ENCODE results near the gene ARHGAP22.

ARHGAP22 gene

DNA sequence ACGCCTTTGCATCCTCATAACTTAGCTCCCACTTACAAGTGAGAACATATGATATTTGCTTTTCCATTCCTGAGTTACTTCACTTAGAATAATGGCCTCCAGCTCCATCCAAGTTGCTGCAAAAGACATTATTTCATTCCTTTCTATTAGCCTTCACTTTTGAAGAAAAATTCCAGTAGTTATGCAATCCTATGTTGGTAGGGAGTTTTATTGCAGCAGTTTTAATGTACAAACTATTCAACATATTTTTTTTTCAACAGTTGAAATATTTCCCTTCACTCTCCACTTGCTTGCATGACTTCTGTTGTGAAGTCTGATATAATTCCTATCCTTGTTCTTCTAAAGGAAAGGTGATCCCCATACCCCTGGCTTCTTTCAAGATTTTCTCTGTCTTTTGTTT is 27.3 kb upstream of the ARHGAP22 start:
- no peak for DNase-seq

- DNase-seq, result no peak
These were observed 23.2 kb upstream of the ARHGAP22 start for GRCh38 chr10:48627984-48628609.

GRCh38 chr10:48626986-48627731 is 22.3 kb upstream of the ARHGAP22 start:
- no peak for DNase-seq

GRCh38 chr10:48626447-48626846 is 21.6 kb upstream of the ARHGAP22 start:
- DNase-seq, result no peak

- DNase-seq, result no peak
These were observed 20.9 kb upstream of the ARHGAP22 start for GRCh38 chr10:48625826-48626134.

DNA sequence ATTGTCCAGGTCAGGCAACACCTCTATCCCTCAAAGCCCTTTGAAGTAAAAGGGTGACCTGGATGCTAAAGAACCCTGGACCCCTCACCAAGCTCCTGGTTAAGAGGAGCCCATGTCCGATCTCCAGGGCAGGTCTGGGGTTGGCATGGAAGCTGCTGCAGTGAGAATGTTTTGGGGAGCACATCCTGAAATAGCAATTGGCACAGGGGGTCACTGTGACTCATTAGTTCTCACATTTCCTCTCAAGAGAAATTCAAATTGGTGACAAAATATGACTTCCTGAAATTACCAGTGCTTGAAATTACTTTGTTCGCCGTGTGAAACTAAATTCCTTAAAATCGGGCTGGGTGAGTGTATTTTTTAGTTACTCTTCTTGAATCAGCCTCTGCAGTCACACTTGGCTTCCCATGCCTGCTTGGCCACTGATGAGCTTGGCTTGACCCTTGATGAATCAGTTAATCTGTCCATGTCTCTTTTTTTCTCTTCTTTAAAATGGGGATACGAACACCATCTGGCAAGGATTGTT is 18.8 kb upstream of the ARHGAP22 start:
- DNase-seq, result no peak

GRCh38 chr10:48623009-48623408 is 18.1 kb upstream of the ARHGAP22 start:
- no peak for DNase-seq

DNA sequence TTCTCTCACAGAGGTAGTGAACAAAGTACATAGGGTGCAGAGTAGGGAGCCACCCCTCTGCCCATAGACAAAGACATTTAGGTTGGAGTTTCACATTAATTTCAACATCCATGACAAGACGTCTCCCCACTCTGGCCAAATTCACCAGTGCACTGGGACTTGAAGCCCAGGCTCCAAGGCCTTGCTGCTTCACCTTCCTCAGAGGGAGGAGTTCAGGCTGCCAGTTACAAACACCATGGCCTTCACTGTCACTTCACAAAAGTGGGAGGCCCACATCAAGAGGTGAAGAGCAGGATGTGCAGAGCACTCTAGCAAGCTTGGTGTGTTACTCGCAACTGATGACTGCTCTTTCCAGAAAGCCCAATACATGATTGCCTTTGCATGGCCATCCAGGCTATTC is 15.8 kb upstream of the ARHGAP22 start:
- DNase-seq, result no peak

DNA sequence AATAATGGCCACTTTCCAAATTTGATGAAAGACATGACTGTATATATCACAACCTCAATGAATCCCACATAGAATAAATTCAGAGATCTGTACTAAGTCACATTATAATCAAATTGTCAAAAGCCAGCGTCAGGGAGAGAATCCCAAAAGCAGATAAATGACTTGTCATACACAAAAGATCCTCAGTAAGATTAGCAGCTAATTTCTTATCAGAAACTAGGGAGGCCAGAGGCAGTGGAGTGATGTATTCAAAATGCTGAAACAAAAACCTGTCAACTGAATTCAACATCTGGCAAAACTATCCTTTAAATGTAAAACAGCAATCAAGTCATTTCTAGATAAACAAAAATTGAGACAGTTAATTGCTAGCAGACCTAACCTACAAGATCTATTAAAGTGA is 11.6 kb upstream of the ARHGAP22 start:
- no peak for DNase-seq

GRCh38 chr10:48614481-48615390 is 9.9 kb upstream of the ARHGAP22 start:
- no peak for DNase-seq

- no peak for DNase-seq
These were observed 8.1 kb upstream of the ARHGAP22 start for GRCh38 chr10:48613016-48613415.

DNA sequence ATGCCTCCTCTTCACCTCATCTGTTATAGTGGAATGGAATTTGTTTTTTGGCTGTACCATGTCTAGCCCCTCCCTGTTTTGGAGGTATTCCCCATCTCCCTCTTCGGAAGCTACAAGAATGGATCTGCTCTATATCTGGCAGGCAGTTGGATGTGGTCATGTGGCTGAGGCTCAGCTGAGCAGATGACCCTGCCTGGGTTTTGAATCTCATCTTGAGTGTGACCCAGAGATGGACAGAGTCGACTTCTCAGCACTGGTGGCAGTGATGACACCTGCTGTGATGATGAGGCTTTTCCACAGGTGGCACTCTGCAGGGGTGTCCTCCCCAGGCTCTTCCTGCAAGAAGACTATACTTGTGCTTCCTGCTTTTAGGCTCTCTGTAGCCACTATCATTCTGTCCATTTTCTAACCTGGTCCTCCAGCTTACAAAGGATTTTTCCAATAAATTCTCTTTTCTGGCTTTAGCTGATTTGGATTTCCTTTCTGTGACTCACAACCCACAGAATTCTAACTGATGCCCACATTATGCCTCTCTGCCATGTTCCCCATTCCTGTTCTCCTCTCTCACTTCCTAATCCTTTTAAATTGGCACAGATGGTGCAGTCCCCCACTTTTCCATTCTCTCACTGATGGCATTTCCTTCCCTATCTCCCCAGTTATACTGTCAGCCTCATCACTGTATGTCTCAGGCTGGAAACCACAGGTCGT is 7.5 kb upstream of the ARHGAP22 start:
- DNase-seq, result no peak

DNA sequence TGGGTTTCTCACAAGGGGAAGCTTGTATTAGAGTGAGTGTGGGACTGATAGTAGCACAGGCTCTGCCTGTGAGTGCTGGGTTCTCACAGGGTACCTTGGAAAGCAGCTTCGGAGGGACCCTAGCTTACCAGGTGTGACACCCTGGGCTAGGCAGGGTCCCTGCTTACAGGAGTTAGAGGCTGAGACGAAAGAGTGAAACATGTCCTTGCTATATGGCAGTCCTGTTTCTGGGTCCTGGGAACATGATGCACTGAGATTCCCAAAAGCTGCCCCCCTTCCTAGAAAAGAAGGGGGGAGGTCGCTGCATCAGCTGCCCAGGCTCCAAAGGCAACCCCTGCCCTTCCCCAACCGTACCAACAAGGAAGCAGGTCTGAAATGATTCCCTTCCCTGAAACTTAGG is 6.3 kb upstream of the ARHGAP22 start:
- DNase-seq, result no peak

DNA sequence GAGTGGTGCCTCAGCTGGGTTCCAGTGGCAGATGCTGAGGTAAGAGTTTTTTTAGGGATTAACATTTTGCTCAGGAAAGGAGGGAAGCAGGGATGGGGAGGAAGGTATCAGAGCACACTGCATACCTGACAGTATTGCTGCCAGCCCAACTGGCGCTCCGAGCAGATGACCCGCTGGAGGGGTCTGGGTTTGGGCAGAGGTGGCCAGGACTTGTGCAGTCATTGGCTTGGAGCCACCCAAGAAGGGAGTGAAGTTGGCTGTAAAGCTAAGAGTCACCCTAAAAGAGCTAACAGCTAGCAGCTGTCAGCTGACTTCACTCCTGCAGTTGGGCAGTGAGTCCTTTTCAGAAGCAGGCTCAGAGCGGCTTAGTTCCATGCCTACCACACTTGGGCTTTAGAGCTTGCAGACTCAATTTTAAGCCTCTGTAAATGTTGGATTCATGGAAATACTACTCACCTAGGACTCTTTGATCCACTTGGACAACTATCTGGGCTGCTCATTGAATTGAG is 5.8 kb upstream of the ARHGAP22 start:
- DNase-seq, result no peak

GRCh38 chr10:48609899-48610584 is 5.2 kb upstream of the ARHGAP22 start:
- no peak for DNase-seq

DNA sequence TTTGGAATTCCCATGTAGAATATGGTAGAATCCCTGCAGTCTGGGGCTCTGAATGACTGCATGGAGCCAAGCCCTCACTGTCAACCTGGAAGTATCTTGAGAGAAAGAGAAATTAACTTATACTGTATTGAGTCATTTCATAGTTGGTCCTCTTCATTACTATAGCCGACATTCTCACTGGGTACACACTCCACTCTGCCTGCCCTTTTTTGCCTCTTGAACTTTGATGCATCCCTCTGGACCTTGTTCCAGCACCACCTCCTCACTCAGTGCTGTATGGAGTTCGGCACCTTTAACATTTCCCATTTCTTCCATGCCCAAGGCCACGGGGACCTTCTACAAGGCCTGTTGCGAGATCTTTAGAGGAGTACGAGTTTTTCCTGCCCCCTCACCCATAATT is 4.6 kb upstream of the ARHGAP22 start:
- no peak for DNase-seq

- DNase-seq, result no peak
These were observed 4.1 kb upstream of the ARHGAP22 start for GRCh38 chr10:48608976-48609375.

DNA sequence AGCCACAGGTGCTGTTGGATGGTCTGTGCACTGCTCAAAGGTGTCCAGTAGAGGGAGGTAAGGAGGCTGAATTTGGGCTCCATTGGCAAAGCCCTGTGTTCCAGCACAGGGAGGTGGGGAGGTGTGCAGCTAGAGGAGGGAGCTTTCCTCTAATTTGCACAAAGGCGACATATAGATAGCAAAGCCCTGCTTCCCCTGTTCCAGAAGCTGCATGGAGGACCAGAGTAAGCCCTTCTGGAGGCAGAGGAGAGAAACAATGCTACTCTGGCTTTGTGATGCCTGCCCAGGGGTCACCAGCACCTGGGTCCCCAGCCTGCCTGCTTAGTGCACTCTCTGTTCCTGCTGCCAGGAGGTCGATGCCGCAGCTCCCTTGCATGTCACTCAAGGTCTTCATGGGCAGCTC is 3.4 kb upstream of the ARHGAP22 start:
- DNase-seq, result peak; percentile 47

- DNase-seq, result no peak
These were observed 2.7 kb upstream of the ARHGAP22 start for GRCh38 chr10:48607356-48608278.

- no peak for DNase-seq
These were observed 1.9 kb upstream of the ARHGAP22 start for GRCh38 chr10:48606530-48607355.
